Mesenchymal stem cell (in vitro differentiated cells and primary cell): ENCODE measurements around the gene OR2G2.

Source experiments
- DNase-seq: peaks from one replicate; pipeline ENCODE4 v3.0.0-alpha.2; 2013
- H2AFZ ChIP-seq: one replicate; pipeline ENCODE4 v1.6.1; 2013; ENCODE audit warnings: low read depth, mild to moderate bottlenecking, control low read depth, inconsistent platforms, low read length, moderate library complexity
- H2AK5ac ChIP-seq: 2 replicates; pipeline ENCODE4 v1.6.1; 2013; ENCODE audit warnings: low read length, moderate library complexity, mild to moderate bottlenecking, inconsistent platforms; ENCODE audit not compliant: severe bottlenecking
- H2BK120ac ChIP-seq: one replicate; pipeline ENCODE4 v1.6.1; 2013; ENCODE audit warnings: low read depth, mild to moderate bottlenecking, inconsistent platforms, low read length, moderate library complexity
- H2BK12ac ChIP-seq, 2 experiments: one replicate each; pipeline ENCODE4 v1.6.1; 2013; ENCODE audit warnings: inconsistent platforms in 2 of 2, low read length in 2 of 2, mild to moderate bottlenecking in 2 of 2, moderate library complexity in 2 of 2, control low read depth in 1 of 2
- H2BK15ac ChIP-seq: one replicate; pipeline ENCODE4 v1.6.1; 2013; ENCODE audit warnings: mild to moderate bottlenecking, low read depth, inconsistent platforms; ENCODE audit not compliant: poor library complexity, severe bottlenecking
- H2BK5ac ChIP-seq: 2 replicates; pipeline ENCODE4 v1.6.1; 2013; ENCODE audit warnings: low read depth, mild to moderate bottlenecking, low read length, control low read depth, inconsistent platforms; ENCODE audit not compliant: poor library complexity, severe bottlenecking
- H3K14ac ChIP-seq, 2 experiments: one replicate each; pipeline ENCODE4 v1.6.1; 2013; ENCODE audit warnings: inconsistent platforms in 2 of 2, low read length in 2 of 2, control low read depth in 1 of 2, mild to moderate bottlenecking in 1 of 2, moderate library complexity in 1 of 2
- H3K18ac ChIP-seq, 2 experiments: one replicate each; pipeline ENCODE4 v1.6.1; 2013; ENCODE audit warnings: inconsistent platforms in 2 of 2, low read length in 2 of 2, control low read depth in 1 of 2, low read depth in 1 of 2, mild to moderate bottlenecking in 1 of 2
- H3K23ac ChIP-seq, 2 experiments: one replicate each; pipeline ENCODE4 v1.6.1; 2013; ENCODE audit warnings: inconsistent platforms in 2 of 2, low read length in 2 of 2, mild to moderate bottlenecking in 2 of 2, moderate library complexity in 2 of 2, control low read depth in 1 of 2
- H3K27ac ChIP-seq: 2 replicates; pipeline ENCODE4 v1.5.1; 2013; ENCODE audit warnings: mild to moderate bottlenecking, moderate library complexity, low read length, control low read depth, inconsistent platforms; ENCODE audit not compliant: poor library complexity, severe bottlenecking
- H3K27me3 ChIP-seq, 2 experiments: 2 replicates each; pipeline versions ENCODE4 v1.6.1 to v1.7.0; 2013; ENCODE audit warnings: low read length in 2 of 2, mild to moderate bottlenecking in 2 of 2, moderate library complexity in 2 of 2, control low read depth in 1 of 2, inconsistent platforms in 1 of 2; ENCODE audit not compliant: control insufficient read depth in 1 of 2, insufficient read depth in 1 of 2
- H3K36me3 ChIP-seq, 2 experiments: 2 replicates each; pipeline versions ENCODE4 v1.6.1 to v1.7.0; 2013; ENCODE audit warnings: low read length in 2 of 2, control low read depth in 1 of 2, inconsistent platforms in 1 of 2, low read depth in 1 of 2, mild to moderate bottlenecking in 1 of 2; ENCODE audit not compliant: insufficient read depth in 2 of 2, control insufficient read depth in 1 of 2
- H3K4ac ChIP-seq, 2 experiments: one replicate each; pipeline ENCODE4 v1.6.1; 2013; ENCODE audit warnings: inconsistent platforms in 2 of 2, low read length in 2 of 2, mild to moderate bottlenecking in 2 of 2, moderate library complexity in 2 of 2, control low read depth in 1 of 2, low read depth in 1 of 2
- H3K4me1 ChIP-seq: 2 replicates; pipeline ENCODE4 v1.6.1; 2013; ENCODE audit warnings: low read depth, low read length, control low read depth; ENCODE audit not compliant: control insufficient read depth, insufficient read depth
- H3K4me2 ChIP-seq: 2 replicates; pipeline ENCODE4 v1.6.1; 2013; ENCODE audit warnings: low read length, mild to moderate bottlenecking, inconsistent platforms; ENCODE audit not compliant: poor library complexity, severe bottlenecking
- H3K4me3 ChIP-seq, 2 experiments: 2 replicates each; pipeline versions ENCODE4 v1.5.1 to v1.7.0; 2013; ENCODE audit warnings: low read length in 2 of 2, mild to moderate bottlenecking in 2 of 2, control low read depth in 1 of 2, low read depth in 1 of 2; ENCODE audit not compliant: insufficient read depth in 1 of 2
- H3K79me1 ChIP-seq: replicated peaks from 2 replicates; pipeline ENCODE4 v1.6.1; 2013; ENCODE audit warnings: mild to moderate bottlenecking, control low read depth, low read length, inconsistent platforms; ENCODE audit not compliant: poor library complexity, severe bottlenecking
- H3K9ac ChIP-seq: 2 replicates; pipeline ENCODE4 v1.7.0; 2013; ENCODE audit warnings: mild to moderate bottlenecking, low read length, moderate library complexity
- H3K9me3 ChIP-seq: 2 replicates; pipeline ENCODE4 v1.7.0; 2013; ENCODE audit warnings: mild to moderate bottlenecking, low read length; ENCODE audit not compliant: control insufficient read depth
- H4K8ac ChIP-seq: one replicate; pipeline ENCODE4 v1.6.1; 2013; ENCODE audit warnings: inconsistent platforms, mild to moderate bottlenecking, low read length, moderate library complexity
- H4K91ac ChIP-seq: one replicate; pipeline ENCODE4 v1.6.1; 2013; ENCODE audit warnings: mild to moderate bottlenecking, low read length, inconsistent platforms
- WGBS: methylation state at CpG from one replicate; pipeline ENCODE4 v1.1.7; 2013; ENCODE audit warnings: mixed read lengths; 5-methylcytosine and 5-hydroxymethylcytosine counted together

Gene OR2G2

DNA sequence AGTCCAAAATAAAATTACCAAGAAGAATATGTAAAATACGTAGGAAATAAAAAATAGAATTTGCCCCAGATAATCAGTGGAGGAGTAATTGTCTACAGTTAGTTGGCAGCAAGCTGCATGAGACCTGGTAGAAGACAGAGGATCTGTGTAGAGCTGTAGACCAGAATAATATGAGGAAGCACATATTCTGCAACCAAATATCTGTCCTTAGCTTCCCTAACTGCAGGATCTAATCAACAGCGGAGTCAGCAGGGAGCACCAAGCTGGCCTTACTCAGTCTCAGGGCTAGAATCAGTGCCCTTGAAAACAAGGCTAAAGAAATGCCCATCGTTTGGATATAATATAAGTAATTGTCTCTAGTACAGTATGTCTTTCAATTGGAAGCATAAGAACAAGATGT, 45.3 kb upstream of the OR2G2 start:
- Histone ChIP-seq H3K4me2 (no peak overlapping the region), H3K9me3 (peaks cover 10% of the 10 kb centered on the region), H3K18ac (no peak overlapping the region), H3K79me1 (no peaks in the 10 kb centered on the region), H3K4me3 (no peak overlapping the region), H2AK5ac (no peak overlapping the region), H4K91ac (no peak overlapping the region), H3K9ac (no peak overlapping the region), H3K27ac (no peak overlapping the region), H3K23ac (no peak overlapping the region), H3K27me3 (no peaks in the 10 kb centered on the region), H2BK5ac (no peak overlapping the region), H2AFZ (no peak overlapping the region), H3K4ac (no peak overlapping the region), H3K4me1 (no peaks in the 10 kb centered on the region), H2BK12ac (no peak overlapping the region), H2BK120ac (no peak overlapping the region), H4K8ac (no peak overlapping the region), H3K36me3 (no peaks in the 10 kb centered on the region), H3K14ac (no peak overlapping the region), H2BK15ac (no peak overlapping the region)
- WGBS = 62% methylated on average over 2 of the region's 3 CpGs
- DNase-seq = no peak

DNA sequence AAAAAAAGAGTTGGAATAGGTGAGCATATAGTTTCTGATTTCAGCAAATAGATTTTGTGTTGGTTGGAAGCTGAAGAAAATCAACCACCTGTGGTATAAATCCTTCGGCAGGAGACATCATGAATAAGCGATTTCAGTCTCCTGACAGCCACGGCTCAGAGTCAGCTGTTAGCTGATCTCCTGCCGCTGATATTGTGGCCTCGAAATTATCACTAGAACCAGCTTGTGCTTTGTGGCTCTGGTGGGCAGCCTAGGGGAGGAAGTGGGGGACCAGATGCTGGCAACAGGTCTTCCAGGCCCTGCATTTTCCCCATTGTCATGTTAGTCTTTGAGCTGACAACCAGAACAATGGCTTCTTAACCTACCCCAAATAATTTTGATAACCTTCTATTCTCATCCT, 40.1 kb upstream of the OR2G2 start:
- WGBS = 87% methylated on average over 5 of the region's 5 CpGs
- H3K9me3 ChIP-seq = peaks cover 15% of the 10 kb centered on the region

DNA sequence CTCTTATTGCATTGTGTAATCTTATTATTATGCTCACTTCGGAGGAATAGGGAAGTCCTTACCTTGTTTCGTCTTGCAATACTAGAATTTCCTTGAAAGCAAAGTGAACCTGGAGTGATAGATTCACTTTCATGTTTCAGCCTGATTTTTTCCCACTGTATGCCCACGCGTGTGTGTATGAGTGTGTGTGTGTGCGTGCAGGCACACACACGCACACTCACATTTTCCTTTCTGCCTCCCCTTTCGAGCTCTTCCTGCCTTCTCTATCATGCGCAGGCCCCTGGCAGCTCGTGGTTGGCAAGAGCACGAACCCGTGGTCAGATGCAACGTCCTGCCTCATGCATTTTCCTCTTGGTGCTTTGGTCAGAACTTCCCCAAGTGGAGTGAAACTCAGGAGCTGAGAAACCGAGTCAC, 39.4 kb upstream of the OR2G2 start, which contains the start of gene GCSAML:
Gene GCSAML (plus strand): TSS at position 366 of the 414 bp plus-strand sequence. CDS start 58 bp downstream, outside the sequence.
- H3K23ac ChIP-seq = no peak within 1 kb of the TSS
- no peak within 1 kb of the TSS for H4K8ac ChIP-seq
- no peaks in the 10 kb centered on the region for H3K4me1 ChIP-seq
- no peak within 1 kb of the TSS for H2BK120ac ChIP-seq
- WGBS = 89% methylated on average over 13 of the region's 13 CpGs
- H3K79me1 ChIP-seq = no peaks in the 10 kb centered on the region
- H3K4me3 ChIP-seq = no peak within 1 kb of the TSS
- H2AK5ac ChIP-seq = no peak within 1 kb of the TSS
- H3K14ac ChIP-seq = no peak within 1 kb of the TSS
- no peak within 1 kb of the TSS for H2BK12ac ChIP-seq
- H3K27me3 ChIP-seq = no peaks in the 10 kb centered on the region
- no peak within 1 kb of the TSS for H2BK15ac ChIP-seq
- no peak within 1 kb of the TSS for H3K4ac ChIP-seq
- H2AFZ ChIP-seq = no peak within 1 kb of the TSS
- H4K91ac ChIP-seq = no peak within 1 kb of the TSS
- H3K18ac ChIP-seq = no peak within 1 kb of the TSS
- peaks cover 15% of the 10 kb centered on the region for H3K9me3 ChIP-seq
- H3K27ac ChIP-seq = no peak within 1 kb of the TSS
- H3K4me2 ChIP-seq = no peak within 1 kb of the TSS
- no peak for DNase-seq
- no peak within 1 kb of the TSS for H2BK5ac ChIP-seq
- H3K9ac ChIP-seq = no peak within 1 kb of the TSS
- H3K36me3 ChIP-seq = no peaks in the 10 kb centered on the region

More for the DNA sequence above, 40.1 kb upstream of the OR2G2 start:
- Histone ChIP-seq H2BK120ac (no peak overlapping the region), H4K91ac (no peak overlapping the region), H3K4ac (no peak overlapping the region), H3K27ac (no peak overlapping the region), H3K79me1 (no peaks in the 10 kb centered on the region), H3K14ac (no peak overlapping the region), H3K4me1 (no peaks in the 10 kb centered on the region), H2BK15ac (no peak overlapping the region), H3K27me3 (no peaks in the 10 kb centered on the region), H3K9ac (no peak overlapping the region), H3K36me3 (no peaks in the 10 kb centered on the region), H2AFZ (no peak overlapping the region), H2AK5ac (no peak overlapping the region), H3K4me2 (no peak overlapping the region), H2BK12ac (no peak overlapping the region), H3K23ac (no peak overlapping the region), H2BK5ac (no peak overlapping the region), H4K8ac (no peak overlapping the region), H3K18ac (no peak overlapping the region), H3K4me3 (no peak overlapping the region)
- no peak for DNase-seq

DNA sequence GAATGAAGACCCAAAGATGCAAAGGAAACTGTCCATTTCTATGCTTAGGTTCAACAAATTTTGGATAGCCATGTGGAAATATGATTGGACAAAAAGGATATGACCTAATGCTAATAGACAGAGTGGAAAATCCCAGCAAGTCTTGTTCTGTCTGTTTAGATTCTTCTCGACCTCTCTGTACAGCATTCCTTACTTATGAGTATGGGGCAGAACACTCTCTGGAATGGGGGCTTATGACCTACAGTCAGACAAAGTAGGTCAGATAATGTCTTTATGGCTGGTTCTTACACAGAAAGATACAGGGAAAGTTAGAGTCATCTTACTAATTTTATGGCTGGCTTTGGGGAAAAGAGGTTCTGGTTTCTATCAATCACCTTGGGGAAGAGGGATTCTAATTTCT, 36.4 kb upstream of the OR2G2 start:
- WGBS = 0% methylated on average over 1 of the region's 1 CpG

More for the DNA sequence above, 36.4 kb upstream of the OR2G2 start:
- H3K27ac ChIP-seq = peak overlapping the region; percentile 33
- no peak overlapping the region for H2BK12ac ChIP-seq
- no peak overlapping the region for H2BK5ac ChIP-seq
- H4K91ac ChIP-seq = no peak overlapping the region
- no peak overlapping the region for H2AK5ac ChIP-seq
- DNase-seq = peak; percentile 76
- no peak overlapping the region for H3K9ac ChIP-seq
- no peak overlapping the region for H3K4ac ChIP-seq
- no peak overlapping the region for H3K4me2 ChIP-seq
- H3K23ac ChIP-seq = no peak overlapping the region
- H3K27me3 ChIP-seq = no peaks in the 10 kb centered on the region
- H3K79me1 ChIP-seq = no peaks in the 10 kb centered on the region
- H3K18ac ChIP-seq = no peak overlapping the region
- no peak overlapping the region for H2AFZ ChIP-seq
- H4K8ac ChIP-seq = no peak overlapping the region
- H3K14ac ChIP-seq = no peak overlapping the region
- no peak overlapping the region for H2BK15ac ChIP-seq
- no peaks in the 10 kb centered on the region for H3K4me1 ChIP-seq
- H3K9me3 ChIP-seq = peaks cover 15% of the 10 kb centered on the region
- no peak overlapping the region for H2BK120ac ChIP-seq
- no peak overlapping the region for H3K4me3 ChIP-seq
- H3K36me3 ChIP-seq = no peaks in the 10 kb centered on the region
